NOMO-1 (cell line): ENCODE data around the gene CYFIP2.
A peak's percentile ranks its signal among the peaks of the same experiment; 100 is the strongest.
"Not testable (repeated sequence)": the region's sequence is repeated elsewhere in the genome, so short reads cannot be mapped to it uniquely, and the experiment has no call there.

Source experiments
- DNase-seq, 2 experiments: peaks; one replicate each; lab custom pipeline; 2025; ENCODE audit not compliant: unreplicated experiment in 2 of 2; lab: John Stamatoyannopoulos, UW

Gene CYFIP2

GRCh38 chr5:157265714-157266285 is at the start of gene CYFIP2:
CYFIP2 (plus strand) TSS chr5:157266123; CDS start chr5:157285362, 19,239 bp downstream.
- DNase-seq, result peak; percentile 31 to 60

- no peak for DNase-seq
These were observed 49.4 kb upstream of the CYFIP2 start for GRCh38 chr5:157216391-157217142.

GRCh38 chr5:157217289-157218024 is 48.5 kb upstream of the CYFIP2 start:
- DNase-seq, result no peak

- DNase-seq, result no peak
These were observed 46.2 kb upstream of the CYFIP2 start for GRCh38 chr5:157219491-157220271.

GRCh38 chr5:157221959-157222358 is 44.0 kb upstream of the CYFIP2 start:
- DNase-seq, result no peak

GRCh38 chr5:157222506-157223230 is 43.3 kb upstream of the CYFIP2 start:
- DNase-seq, result no peak

- DNase-seq, result no peak
These were observed 40.2 kb upstream of the CYFIP2 start for GRCh38 chr5:157225469-157226422.

DNA sequence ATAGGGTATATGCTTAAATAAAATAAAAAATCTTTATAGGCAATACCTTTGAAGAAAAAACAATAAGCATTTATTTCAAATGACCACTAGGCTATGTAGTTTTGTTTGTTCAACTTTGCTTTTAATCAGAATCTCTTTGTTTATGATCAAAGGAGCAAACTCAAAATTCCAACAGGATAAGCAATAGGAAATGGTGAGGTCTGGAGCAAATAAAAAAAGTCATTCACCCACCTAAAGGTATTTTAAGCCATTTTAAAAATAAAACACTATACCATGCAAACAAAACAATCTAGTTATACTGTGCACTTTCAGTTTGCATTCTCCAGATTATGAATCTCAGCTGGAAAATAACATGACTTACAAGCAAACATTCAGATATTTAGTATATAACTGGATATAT is 35.3 kb upstream of the CYFIP2 start:
- DNase-seq, result no peak

- DNase-seq, result no peak
These were observed 33.2 kb upstream of the CYFIP2 start for GRCh38 chr5:157232706-157233105.

- DNase-seq, result no peak
These were observed 32.4 kb upstream of the CYFIP2 start for GRCh38 chr5:157233515-157233914.

- DNase-seq, result no peak
These were observed 29.5 kb upstream of the CYFIP2 start for GRCh38 chr5:157236423-157236822.

GRCh38 chr5:157241483-157241882 is 24.4 kb upstream of the CYFIP2 start:
- no peak for DNase-seq

DNA sequence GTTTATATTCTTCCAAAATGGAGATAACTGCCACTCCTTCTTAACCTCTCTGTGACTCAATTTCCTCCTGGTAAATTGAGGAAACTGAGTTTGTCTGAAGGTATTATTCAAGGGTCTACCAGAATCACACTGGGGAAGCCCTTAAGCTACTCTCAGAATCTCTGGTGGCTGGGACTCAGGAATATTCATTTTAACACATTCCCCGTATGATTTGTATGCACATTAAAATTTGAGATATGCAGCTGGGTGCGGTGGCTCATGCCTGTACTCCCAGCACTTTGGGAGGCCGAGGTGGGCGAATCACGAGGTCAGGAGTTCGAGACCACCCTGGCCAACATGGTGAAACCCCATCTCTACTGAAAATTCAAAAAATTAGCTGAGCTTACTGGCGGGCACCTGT is 21.2 kb upstream of the CYFIP2 start:
- not testable (repeated sequence) for DNase-seq

DNA sequence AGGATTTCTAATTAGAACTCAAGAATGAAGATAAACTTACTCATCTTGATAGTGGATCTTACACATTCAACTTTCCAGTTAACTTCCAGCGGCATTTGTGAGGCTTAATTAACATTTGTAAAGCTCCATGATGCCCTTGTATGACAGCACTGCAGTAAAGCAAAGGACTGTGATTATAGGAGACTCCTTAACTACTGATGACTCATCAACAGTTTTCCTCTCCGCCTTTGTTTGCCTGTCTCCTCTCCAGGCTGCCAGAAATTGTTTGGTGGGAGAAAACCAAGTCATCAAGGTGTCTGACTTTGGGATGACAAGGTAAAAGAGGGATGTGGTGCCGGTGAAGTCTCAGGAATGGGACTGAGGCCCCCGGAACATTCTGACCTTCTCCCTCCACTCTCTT is 20.4 kb upstream of the CYFIP2 start:
- DNase-seq, result no peak

DNA sequence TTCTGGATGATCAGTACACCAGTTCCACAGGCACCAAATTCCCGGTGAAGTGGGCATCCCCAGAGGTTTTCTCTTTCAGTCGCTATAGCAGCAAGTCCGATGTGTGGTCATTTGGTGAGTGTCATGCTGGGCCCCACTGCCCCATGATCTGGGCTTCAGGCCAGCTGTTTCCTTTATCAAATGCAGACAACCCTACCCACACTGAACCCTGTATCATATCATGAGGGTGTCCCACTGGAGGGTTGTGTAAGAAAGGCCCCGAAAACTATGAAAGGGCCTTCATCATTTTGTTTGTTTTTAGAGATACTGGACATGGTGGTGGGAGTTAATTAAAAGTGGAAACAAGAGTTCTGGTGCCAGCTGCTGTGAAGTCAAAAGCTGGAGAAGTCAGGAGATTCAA is 20.0 kb upstream of the CYFIP2 start:
- DNase-seq, result no peak

DNA sequence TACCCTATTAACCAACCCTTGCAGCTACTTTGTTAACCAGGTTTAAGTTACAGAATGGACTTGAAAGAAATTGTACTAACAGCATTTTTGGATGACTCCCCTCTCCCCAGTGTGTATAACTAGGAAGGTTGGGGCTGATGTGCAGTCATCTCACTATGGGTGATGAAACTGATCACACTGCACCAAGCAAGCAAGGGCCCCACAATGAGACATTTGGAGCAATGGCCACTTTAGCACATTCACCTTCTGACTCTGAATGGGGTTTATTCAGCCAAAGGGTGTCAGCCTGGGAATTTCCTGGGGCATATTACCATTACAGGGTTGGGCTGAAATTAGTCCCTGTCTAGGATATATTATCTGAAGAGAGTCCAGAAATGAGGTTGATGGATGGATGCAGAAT is 18.7 kb upstream of the CYFIP2 start:
- no peak for DNase-seq

GRCh38 chr5:157248821-157249470 is 17.0 kb upstream of the CYFIP2 start:
- DNase-seq, result peak; percentile 71 to 75

DNA sequence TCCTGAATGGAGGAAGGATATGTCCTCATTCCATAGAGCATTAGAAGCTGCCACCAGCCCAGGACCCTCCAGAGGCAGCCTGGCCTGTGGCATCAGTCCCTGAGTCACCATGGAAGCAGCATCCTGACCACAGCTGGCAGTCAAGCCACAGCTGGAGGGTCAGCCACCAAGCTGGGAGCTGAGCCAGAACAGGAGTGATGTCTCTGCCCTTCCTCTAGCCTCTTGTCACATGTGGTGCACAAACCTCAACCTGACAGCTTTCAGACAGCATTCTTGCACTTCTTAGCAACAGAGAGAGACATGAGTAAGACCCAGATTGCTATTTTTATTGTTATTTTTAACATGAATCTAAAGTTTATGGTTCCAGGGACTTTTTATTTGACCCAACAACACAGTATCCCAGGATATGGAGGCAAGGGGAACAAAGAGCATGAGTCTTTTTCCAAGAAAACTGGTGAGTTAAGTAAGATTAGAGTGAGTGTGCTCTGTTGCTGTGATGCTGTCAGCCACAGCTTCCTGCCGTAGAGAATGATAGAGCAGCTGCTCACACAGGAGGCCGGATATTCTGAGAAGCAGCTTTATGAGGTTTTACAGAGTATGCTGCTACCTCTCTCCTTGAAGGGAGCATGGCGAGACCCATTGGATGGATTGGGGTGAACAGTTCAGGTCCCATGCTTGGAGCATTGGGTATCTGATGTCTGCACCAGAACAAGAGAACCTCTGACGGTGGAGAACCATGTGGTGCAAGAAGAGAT is 13.0 kb upstream of the CYFIP2 start:
- no peak for DNase-seq
